HS-27A (cell line): ENCODE data around the gene DCTD.

Source experiments
- DNase-seq: peaks from one replicate; pipeline ENCODE4 v3.0.0-alpha.2; 2012; ENCODE audit warnings: low read depth, missing footprints

DCTD gene

GRCh38 chr4:182871616-182872015, 45.6 kb downstream of the DCTD start:
- DNase-seq = no peak

- DNase-seq = no peak
These were observed 47.5 kb downstream of the DCTD start for GRCh38 chr4:182869697-182870096.

- no peak for DNase-seq
These were observed 50.4 kb downstream of the DCTD start for GRCh38 chr4:182866746-182867145.

- no peak for DNase-seq
These were observed 53.7 kb downstream of the DCTD start for GRCh38 chr4:182863501-182863900.

- no peak for DNase-seq
These were observed 54.3 kb downstream of the DCTD start for GRCh38 chr4:182862921-182863320.

GRCh38 chr4:182862141-182862875, 54.9 kb downstream of the DCTD start:
- DNase-seq = no peak

- no peak for DNase-seq
These were observed 55.8 kb downstream of the DCTD start for GRCh38 chr4:182861346-182861745.

DNA sequence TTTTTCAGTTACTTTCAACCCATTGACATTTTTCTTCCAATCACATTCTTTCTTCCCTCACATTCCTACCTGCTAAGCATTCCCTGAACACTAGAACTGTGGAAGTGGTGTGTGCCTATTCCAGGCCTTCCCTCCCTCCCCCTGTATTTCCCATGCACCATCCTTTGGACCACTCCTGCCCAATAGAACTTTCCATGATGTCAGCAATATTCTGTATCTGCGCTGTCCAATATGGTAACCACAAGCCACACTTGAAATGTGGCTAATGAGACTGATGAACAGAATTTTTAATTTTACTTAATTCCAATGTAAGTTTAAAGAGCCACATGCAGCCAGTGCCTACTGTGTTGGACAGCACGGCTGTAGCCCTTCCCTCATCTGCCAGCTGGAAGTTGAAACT, 57.5 kb downstream of the DCTD start:
- no peak for DNase-seq

GRCh38 chr4:182858711-182859110, 58.5 kb downstream of the DCTD start:
- no peak for DNase-seq

DNA sequence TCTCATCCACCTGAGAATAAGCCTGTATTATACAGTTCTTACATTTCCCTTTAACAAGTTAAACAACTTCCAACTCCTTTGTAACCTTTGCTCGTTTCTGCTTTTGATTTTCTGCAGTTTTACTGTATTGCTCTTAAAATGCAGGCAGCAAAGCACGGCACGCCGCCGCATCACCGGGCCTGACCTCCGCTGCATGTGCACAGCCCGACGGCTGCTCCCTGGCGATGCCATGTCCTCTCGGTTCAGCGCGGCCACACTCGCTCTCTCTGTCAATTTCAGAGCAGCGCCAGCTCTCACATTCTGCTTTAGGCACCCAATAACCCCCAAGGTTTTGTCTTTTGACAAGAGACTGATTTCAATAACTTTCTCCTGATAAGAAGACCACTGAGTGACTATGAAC, 60.3 kb downstream of the DCTD start:
- no peak for DNase-seq

GRCh38 chr4:182855877-182856276, 61.3 kb downstream of the DCTD start:
- no peak for DNase-seq

DNA sequence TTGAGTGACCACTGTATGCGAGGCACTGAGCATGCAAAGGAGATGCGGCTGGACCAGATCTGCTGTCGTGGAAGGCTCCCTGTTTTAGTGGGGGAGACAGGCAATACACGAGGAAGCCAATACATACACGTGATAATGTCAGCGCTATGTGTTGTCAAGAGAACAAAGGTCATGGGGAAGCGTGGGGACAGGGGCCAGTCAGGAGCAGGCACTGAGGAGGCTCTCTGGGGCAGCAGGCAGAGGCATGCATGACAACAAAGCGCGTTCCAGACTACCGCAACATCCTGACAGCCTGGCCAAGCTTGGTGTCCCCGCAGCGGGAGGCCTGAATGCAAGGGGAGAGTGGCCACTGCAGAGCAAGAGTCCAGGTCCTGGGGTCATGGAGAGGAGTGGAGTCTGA, 61.9 kb downstream of the DCTD start:
- no peak for DNase-seq

DNA sequence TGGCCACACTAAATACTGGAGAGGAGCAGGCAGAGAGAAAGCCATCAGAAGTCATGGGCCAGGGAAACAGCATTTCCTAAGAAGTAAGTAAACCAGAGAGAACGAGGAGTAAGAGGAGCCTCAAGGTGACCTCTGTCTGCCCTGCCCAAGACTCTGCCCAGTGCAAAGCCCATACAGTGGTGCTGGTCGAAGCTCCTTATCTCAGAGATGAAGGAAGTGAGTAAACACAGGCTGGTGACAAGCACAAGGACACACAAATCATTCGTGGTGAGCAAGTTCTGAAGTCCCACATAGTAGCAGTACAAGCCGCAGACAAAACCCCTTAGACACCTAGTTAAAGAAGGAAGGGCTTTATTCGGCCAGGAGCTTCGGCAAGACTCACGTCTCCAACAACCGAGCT, 62.7 kb downstream of the DCTD start:
- DNase-seq = no peak

DNA sequence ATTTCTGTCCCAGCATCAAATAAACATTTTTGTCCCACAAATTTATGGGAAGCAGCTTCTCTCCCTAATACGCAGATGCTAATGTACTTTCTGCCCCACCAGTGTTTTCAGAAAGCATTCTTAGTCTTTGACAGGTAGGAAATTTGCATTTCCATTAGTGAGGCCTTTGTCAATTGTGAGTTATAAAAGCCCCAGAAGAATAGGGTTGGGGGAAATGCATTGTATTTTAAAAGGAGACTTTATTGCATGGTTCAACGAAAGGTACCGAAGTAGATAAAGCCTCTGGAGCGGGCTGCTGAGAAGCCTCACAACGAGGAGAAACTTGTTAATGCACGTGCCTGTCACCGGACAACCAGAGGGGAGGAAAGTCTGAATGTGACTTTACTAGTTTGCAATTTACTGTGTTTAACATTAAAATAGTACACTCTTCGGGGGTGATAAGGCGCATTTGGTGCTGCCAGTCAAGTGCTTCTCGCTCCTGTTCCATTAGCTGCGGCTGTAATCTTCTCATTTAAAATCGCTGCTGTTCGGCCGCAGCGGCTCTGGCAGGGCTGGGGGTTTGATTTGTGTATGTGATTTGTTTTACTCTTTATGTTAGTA, 63.4 kb downstream of the DCTD start:
- no peak for DNase-seq

- DNase-seq = no peak
These were observed 68.5 kb downstream of the DCTD start for GRCh38 chr4:182848685-182849084.

DNA sequence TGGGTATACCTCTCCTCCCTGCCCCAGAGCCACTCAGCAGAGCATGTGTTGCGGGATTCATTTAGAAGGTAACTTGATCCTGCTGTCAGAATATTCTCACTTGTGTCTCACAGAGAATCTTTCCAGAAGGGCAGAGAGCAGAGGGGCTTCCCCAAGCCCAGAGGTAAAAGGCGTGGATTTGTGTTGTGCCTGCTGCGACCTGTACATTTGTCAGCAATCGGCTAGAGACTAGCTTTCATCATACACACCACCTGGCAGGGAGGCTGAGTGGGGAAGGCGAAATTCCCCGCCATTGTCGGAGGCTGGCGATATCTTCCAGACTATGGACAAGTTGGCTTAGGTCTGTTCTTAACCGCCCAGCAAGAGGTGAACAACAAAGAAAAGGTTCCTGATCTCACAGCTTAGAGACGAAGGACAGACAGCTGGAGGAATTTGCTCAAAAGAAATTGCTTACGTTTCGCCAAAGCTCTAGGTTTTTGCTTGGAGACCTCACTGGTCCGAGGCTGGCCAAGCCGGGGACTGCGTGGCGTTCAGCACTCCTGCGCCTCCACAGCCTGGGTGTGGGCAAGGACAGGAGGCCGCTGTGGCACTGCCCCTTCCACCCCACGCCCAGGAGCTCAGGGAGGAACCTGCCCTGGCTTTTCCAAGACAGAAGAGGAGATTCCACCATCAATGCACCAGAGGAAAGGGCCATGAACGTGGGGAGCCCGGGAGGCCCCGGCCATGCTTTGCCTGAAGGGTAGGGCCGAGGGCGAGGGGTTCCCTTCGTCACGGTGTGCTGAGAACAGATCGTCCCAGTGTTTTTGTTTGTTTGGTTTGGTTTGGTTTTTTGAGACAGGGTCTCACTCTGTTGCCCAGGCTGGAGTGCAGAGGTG, 69.4 kb downstream of the DCTD start:
- DNase-seq = no peak

GRCh38 chr4:182846036-182846435, 71.2 kb downstream of the DCTD start:
- DNase-seq = no peak

- DNase-seq = no peak
These were observed 71.6 kb downstream of the DCTD start for GRCh38 chr4:182845618-182846017.

GRCh38 chr4:182843808-182844325, 73.3 kb downstream of the DCTD start:
- DNase-seq = no peak

DNA sequence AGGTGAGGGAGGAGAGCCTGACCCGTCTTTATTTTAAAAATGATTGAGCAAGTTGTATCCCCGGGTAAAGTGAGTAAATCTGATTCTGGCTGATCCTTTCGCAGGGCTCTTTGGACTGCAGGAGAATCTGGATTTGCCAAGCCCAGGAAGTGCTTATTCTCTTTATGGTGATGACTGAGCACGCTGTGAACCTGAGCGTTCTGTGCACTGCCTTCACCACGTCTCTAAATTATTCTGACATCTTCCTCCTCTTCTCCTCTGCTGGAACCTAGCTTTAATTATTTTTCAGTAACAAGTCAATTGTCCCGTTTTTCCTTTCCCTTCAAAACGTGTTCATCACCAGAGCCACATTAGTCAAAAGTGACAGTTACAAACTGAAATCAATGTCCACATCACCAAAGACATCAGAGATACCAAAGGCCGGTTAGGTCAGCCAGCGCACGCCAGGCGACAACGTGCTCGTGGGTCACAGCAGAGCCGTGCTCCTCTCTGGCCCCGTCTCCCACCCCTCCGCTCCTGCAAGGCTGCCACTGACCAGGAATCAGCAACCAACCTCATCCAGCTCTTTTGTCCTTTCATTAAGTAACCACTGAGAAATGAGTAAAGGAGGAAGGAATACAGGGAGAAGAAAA, 74.3 kb downstream of the DCTD start:
- DNase-seq = no peak

GRCh38 chr4:182842104-182842600, 75.0 kb downstream of the DCTD start:
- DNase-seq = no peak

DNA sequence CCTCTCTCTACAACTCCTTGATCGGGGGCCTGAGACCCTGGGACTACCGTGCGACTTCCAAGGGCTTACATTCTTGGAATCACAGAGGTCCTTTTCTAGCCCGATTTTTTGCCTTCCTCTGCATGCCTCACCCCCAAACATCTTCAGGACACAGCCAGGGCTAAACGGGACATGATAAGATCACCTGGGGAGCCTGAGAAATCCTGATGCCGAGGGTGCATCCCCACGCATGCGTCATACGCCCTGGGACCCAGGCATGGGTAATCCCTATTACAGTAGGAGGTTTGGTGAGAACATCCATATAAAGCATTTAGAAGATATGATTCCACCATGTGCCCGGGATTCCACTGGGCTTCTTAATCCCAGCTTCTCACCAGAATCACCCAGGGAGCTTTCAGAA, 77.1 kb downstream of the DCTD start:
- DNase-seq = no peak
